H1 (cell line): ENCODE measurements around the gene KIF3B. TPM values are rescaled to one million over a fixed set of nuclear protein-coding genes. Genes with fewer than 3 reads are reported as not detected.

Source experiments
- BRCA1 ChIP-seq: IDR thresholded peaks from 2 replicates; pipeline ENCODE4 v1.6.1; 2012; ENCODE audit warnings: low read depth, low read length, improper control_type of control experiment
- EP300 ChIP-seq, 2 experiments: IDR thresholded peaks; 1 replicate in 1 of 2; 2 replicates in 1 of 2; pipeline ENCODE4 v1.6.1; 2011 to 2012; ENCODE audit warnings: low read depth in 2 of 2, low read length in 2 of 2, mild to moderate bottlenecking in 2 of 2, borderline replicate concordance in 1 of 2, inconsistent platforms in 1 of 2, moderate library complexity in 1 of 2
- JUND ChIP-seq: IDR thresholded peaks from 2 replicates; pipeline ENCODE4 v1.6.1; 2011; ENCODE audit warnings: mild to moderate bottlenecking, improper control_type of control experiment, low read length
- RAD21 ChIP-seq, 2 experiments: IDR thresholded peaks in 1 of 2; conservative IDR thresholded peaks in 1 of 2; 2 replicates each; pipeline ENCODE4 v1.6.1; 2011; ENCODE audit warnings: low read depth in 2 of 2, low read length in 2 of 2, improper control_type of control experiment in 1 of 2, inconsistent platforms in 1 of 2, mild to moderate bottlenecking in 1 of 2, moderate library complexity in 1 of 2
- SAP30 ChIP-seq: fragments of 300-600 bp; sonication (generic); IDR thresholded peaks from 2 replicates; pipeline ENCODE4 v1.7.1; 2012; ENCODE audit warnings: low read length, moderate library complexity, mild to moderate bottlenecking, inconsistent platforms; ENCODE audit not compliant: insufficient read depth, insufficient replicate concordance
- SIN3A ChIP-seq, 2 experiments: IDR thresholded peaks in 1 of 2; conservative IDR thresholded peaks in 1 of 2; 2 replicates each; pipeline ENCODE4 v1.6.1; 2011 to 2012; ENCODE audit warnings: low read length in 2 of 2, improper control_type of control experiment in 1 of 2, low read depth in 1 of 2, mild to moderate bottlenecking in 1 of 2
- TBP ChIP-seq: IDR thresholded peaks from 2 replicates; pipeline ENCODE4 v1.6.1; 2011; ENCODE audit warnings: low read depth, low read length, improper control_type of control experiment
- polyA plus RNA-seq, 7 experiments: library from polyadenylated mRNA; depleted of rRNA in 3 of 7; stranded (reverse) in 5 of 7; unstranded in 2 of 7; fragments of >200 nt in 5 of 7; fragments of 200-250 nt in 2 of 7; gene quantifications; 1 replicate in 5 of 7; 2 replicates in 1 of 7; 4 replicates in 1 of 7; pipeline versions ENCODE4 v1.2.1 to v1.2.3, GENCODE V29; 2011 to 2013; ENCODE audit warnings: missing spikeins in 2 of 7, mixed read lengths in 2 of 7
- total RNA-seq: library from RNA; stranded (reverse); fragmentation: NEBNext Ultra II Directional; extraction: Animal tissue kit (Norgen Biotek cat#: 25700); gene quantifications from 2 replicates; pipeline ENCODE4 v1.2.1, GENCODE V29; 2021
- TF ChIP-seq, protein P1 (sequence below), 3 experiments: IDR thresholded peaks; 1 replicate in 2 of 3; 2 replicates in 1 of 3; pipeline versions ENCODE4 v1.5.1 to v1.6.1; 2011; ENCODE audit warnings: low read length in 3 of 3, mild to moderate bottlenecking in 3 of 3, inconsistent platforms in 2 of 3, low read depth in 1 of 3, moderate library complexity in 1 of 3; ENCODE audit not compliant: insufficient read depth in 1 of 3; ENCODE audit errors: control extremely low read depth in 1 of 3
- TF ChIP-seq, protein P2 (sequence below): IDR thresholded peaks from 2 replicates; pipeline ENCODE4 v1.6.1; 2012; ENCODE audit warnings: inconsistent platforms

The KIF3B gene
- total and polyA plus RNA-seq, 2 of the 8 experiments (the other 6 are each of a cell fraction or from before 2014, with no cell fraction given), result 10.1 to 22.4 TPM

DNA sequence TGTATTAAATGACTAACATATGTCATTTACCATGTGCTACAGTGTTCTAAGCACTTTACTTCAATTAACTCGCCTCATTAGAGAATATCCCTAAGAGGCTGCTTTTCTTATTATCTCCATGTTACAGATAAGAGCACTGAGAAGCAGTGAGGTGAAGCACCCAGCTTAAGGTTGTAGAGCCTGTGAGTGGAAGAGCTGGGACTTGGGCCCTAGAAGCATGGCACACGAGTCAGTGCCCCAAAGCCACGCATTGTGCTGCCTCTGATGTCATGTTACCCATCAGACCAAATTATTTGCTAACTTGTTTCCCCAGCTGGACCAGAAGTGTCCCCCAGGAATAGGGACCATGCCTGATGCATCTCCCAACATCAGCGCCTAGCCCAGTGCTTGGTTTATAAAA, 35.6 kb upstream of the KIF3B start (continued):
- TF ChIP-seq, protein P1, sequence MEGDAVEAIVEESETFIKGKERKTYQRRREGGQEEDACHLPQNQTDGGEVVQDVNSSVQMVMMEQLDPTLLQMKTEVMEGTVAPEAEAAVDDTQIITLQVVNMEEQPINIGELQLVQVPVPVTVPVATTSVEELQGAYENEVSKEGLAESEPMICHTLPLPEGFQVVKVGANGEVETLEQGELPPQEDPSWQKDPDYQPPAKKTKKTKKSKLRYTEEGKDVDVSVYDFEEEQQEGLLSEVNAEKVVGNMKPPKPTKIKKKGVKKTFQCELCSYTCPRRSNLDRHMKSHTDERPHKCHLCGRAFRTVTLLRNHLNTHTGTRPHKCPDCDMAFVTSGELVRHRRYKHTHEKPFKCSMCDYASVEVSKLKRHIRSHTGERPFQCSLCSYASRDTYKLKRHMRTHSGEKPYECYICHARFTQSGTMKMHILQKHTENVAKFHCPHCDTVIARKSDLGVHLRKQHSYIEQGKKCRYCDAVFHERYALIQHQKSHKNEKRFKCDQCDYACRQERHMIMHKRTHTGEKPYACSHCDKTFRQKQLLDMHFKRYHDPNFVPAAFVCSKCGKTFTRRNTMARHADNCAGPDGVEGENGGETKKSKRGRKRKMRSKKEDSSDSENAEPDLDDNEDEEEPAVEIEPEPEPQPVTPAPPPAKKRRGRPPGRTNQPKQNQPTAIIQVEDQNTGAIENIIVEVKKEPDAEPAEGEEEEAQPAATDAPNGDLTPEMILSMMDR (IDR thresholded peaks at IDR 0.05; ENCODE audit: control extremely low read depth in 1 of 3, insufficient read depth in 1 of 3, low read depth in 1 of 3, low read length in 3 of 3), result no peak
- TF ChIP-seq TBP (no peak), SAP30 (no peak), EP300 (IDR thresholded peaks at IDR 0.05; ENCODE audit: borderline replicate concordance in 1 of 2, low read depth in 2 of 2, low read length in 2 of 2) (no peak), BRCA1 (no peak), SIN3A (conservative IDR thresholded peaks at IDR 0.05 in 1 of 2, IDR thresholded peaks at IDR 0.05 in 1 of 2; ENCODE audit: low read depth in 1 of 2, low read length in 2 of 2) (no peak), RAD21 (IDR thresholded peaks at IDR 0.05 in 1 of 2, conservative IDR thresholded peaks at IDR 0.05 in 1 of 2; ENCODE audit: low read depth in 2 of 2, low read length in 2 of 2) (no peak), JUND (no peak)
- TF ChIP-seq, protein P2, sequence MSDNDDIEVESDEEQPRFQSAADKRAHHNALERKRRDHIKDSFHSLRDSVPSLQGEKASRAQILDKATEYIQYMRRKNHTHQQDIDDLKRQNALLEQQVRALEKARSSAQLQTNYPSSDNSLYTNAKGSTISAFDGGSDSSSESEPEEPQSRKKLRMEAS, result no peak
- TF ChIP-seq, all 59 proteins: peak for 0
